MG63 (cell line): ENCODE results near the gene SNX7. TPM values are rescaled to one million over a fixed set of nuclear protein-coding genes. Genes with fewer than 3 reads are reported as not detected.

Experiments
- DNase-seq: peaks from one replicate; pipeline ENCODE4 v3.0.0-alpha.2; 2020
- H3K27me3 ChIP-seq: fragments of 250-450 bp; sonication (Bioruptor Pico); 2 replicates; pipeline ENCODE4 v1.5.1; 2020; ENCODE audit warnings: mild to moderate bottlenecking, moderate library complexity
- H3K36me3 ChIP-seq: fragments of 250-450 bp; sonication (Bioruptor Pico); 2 replicates; pipeline ENCODE4 v1.5.1; 2020; ENCODE audit warnings: mild to moderate bottlenecking, moderate library complexity
- H3K4me3 ChIP-seq: fragments of 250-450 bp; sonication (Bioruptor Pico); 2 replicates; pipeline ENCODE4 v1.5.1; 2020; ENCODE audit warnings: mild to moderate bottlenecking, moderate library complexity
- H3K9me3 ChIP-seq: fragments of 250-450 bp; sonication (Bioruptor Pico); 2 replicates; pipeline ENCODE4 v1.5.1; 2020; ENCODE audit warnings: mild to moderate bottlenecking, moderate library complexity
- total RNA-seq: library from RNA; depleted of rRNA; stranded (reverse); fragments of >200 nt; shearing (Covaris generic); gene quantifications from 2 replicates; pipeline ENCODE4 v1.2.3, GENCODE V29; 2014; ENCODE audit warnings: low replicate concordance

Gene SNX7
- total RNA-seq, 1 experiment from 2014 or later, result 120 TPM

DNA sequence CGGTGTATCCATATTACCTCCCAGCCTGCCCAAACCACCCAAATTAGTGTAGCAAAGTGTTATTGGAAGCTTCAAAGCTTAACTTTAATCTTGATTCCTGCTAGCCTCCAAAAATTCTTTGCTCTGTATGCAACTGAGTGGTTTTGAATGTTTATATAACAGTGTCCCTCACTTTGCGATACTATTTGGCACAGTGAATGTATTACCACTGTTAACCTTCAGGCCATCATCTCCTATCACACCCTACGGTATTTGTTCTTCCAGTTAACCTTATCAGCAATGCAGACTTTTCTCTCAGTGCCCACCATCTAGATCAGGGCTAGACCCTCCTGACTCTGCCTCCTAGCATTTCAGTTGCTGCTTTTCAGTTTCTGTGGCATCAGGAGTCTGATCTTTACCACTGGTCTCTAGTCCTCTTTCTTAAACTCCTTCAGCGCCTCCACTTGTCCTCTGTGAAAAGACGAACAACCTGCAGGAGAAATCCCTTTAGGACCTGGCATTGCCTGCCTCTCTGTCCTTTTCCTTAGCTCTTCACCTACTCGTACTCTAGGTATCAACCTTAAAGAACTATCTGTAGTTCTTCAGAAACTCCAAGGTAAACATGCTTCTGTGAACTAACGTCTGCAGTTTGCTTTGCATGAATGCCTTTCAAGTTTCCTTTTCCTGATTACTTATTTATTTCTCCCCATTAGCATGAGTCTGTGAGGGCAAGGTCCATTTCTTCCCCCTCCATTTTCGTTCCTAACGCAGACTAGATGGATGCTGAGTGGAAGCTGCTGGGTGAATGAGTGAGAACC, 71.7 kb downstream of the SNX7 start:
- H3K27me3 ChIP-seq, result no peaks in the 10 kb centered on the region
- H3K4me3 ChIP-seq, result no peak overlapping the region
- DNase-seq, result no peak
- peaks cover 9% of the 10 kb centered on the region for H3K36me3 ChIP-seq
- 0 out of 2 replicates have a peak, but pooled peaks cover 3% of the 10 kb centered on the region for H3K9me3 ChIP-seq

- no peak overlapping the region for H3K4me3 ChIP-seq
- no peaks in the 10 kb centered on the region for H3K27me3 ChIP-seq
- DNase-seq, result no peak
- H3K9me3 ChIP-seq, result no peaks in the 10 kb centered on the region
- peaks cover 9% of the 10 kb centered on the region for H3K36me3 ChIP-seq
Measured at GRCh38 chr1:98733782-98734112, 72.2 kb downstream of the SNX7 start.

DNA sequence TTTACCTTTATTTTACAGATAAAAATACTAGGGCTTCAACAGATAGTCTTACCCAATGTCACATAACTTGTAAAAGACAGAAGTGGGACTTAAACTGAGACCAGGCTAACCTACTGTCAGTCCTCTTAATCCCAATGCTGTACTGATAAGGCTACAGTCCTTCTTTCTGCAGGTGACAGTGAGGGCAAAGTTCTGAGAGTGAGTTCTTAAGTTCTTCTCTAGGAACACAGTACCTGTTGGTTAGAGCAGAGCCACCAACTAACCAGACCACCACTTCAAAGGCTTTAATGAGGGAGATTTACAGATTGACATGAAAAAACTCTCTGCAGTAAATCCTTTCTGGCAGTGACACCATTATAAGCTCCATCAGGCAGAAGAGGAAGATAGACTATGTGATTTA, 74.2 kb downstream of the SNX7 start:
- Histone ChIP-seq H3K9me3 (no peaks in the 10 kb centered on the region), H3K27me3 (no peaks in the 10 kb centered on the region), H3K4me3 (no peak overlapping the region), H3K36me3 (peaks cover 9% of the 10 kb centered on the region)
- no peak for DNase-seq

GRCh38 chr1:98737835-98738234, 76.3 kb downstream of the SNX7 start:
- Histone ChIP-seq H3K36me3 (peaks cover 13% of the 10 kb centered on the region), H3K27me3 (no peaks in the 10 kb centered on the region), H3K4me3 (no peak overlapping the region), H3K9me3 (no peaks in the 10 kb centered on the region)
- DNase-seq, result no peak

DNA sequence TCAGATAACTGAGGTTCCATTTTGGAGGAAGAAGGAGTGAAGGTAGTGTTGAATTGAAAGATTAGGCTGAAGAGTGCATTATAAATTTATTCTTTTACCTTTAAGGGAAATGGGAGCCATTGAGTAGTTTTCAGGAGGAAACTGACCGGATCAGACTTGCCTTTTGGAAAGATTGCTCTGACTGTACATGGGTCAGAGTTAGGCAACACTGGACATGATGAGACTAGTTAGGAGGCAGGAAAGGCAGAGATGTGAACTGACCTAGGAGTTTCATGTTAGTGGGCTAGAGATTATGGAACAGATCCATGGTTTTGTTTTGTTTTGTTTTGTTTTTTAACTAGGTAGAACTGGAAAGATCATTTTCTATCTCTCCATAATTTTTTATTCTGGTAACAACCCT, 78.2 kb downstream of the SNX7 start:
- no peak overlapping the region for H3K4me3 ChIP-seq

GRCh38 chr1:98741164-98741563, 79.6 kb downstream of the SNX7 start:
- H3K27me3 ChIP-seq, result no peaks in the 10 kb centered on the region
- no peak overlapping the region for H3K4me3 ChIP-seq
- DNase-seq, result no peak
- H3K9me3 ChIP-seq, result no peaks in the 10 kb centered on the region
- peaks cover 9% of the 10 kb centered on the region for H3K36me3 ChIP-seq

More for the DNA sequence above, 78.2 kb downstream of the SNX7 start:
- Histone ChIP-seq H3K27me3 (no peaks in the 10 kb centered on the region), H3K9me3 (no peaks in the 10 kb centered on the region), H3K36me3 (peaks cover 13% of the 10 kb centered on the region)
- DNase-seq, result no peak

- DNase-seq, result no peak
- Histone ChIP-seq H3K36me3 (no peaks in the 10 kb centered on the region), H3K9me3 (no peaks in the 10 kb centered on the region), H3K4me3 (no peak overlapping the region), H3K27me3 (no peaks in the 10 kb centered on the region)
Measured at GRCh38 chr1:98749152-98749756, 87.7 kb downstream of the SNX7 start.

GRCh38 chr1:98754176-98754575, 92.7 kb downstream of the SNX7 start:
- Histone ChIP-seq H3K4me3 (no peak overlapping the region), H3K9me3 (no peaks in the 10 kb centered on the region), H3K27me3 (no peaks in the 10 kb centered on the region), H3K36me3 (no peaks in the 10 kb centered on the region)
- DNase-seq, result no peak

GRCh38 chr1:98761219-98761865, 99.8 kb downstream of the SNX7 start:
- no peaks in the 10 kb centered on the region for H3K27me3 ChIP-seq

DNA sequence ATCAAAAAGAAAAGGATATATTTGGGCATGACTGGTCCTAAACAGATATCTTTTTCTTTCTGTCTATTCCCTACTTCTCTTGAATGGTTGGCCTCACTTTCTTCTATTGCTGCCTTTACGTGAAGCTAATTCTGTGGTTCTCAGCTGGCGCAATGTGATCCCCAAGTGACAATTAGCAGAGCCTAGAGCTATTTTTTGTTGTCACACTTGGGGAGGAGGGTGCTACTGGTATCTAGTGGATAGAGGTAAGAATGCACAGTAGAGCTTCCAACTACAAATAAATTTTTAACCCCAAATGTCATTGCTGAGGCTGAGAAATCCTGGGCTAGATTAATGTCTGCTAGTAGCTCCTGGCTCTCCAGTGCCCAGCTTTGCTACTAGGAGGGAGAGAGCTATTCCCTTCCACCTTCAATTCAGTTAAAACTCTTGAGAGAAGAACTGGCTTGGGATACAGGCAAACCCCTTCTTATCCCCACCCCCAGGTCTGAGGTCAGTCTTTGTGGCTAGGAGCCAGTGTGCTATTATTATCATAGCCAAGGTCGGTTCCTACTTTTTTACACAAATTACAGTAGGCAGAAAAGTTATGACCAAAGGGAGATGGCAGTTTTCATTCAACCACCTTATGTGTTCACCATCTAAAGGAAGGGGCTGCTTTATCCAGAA, 102.1 kb downstream of the SNX7 start:
- no peaks in the 10 kb centered on the region for H3K36me3 ChIP-seq
- no peaks in the 10 kb centered on the region for H3K27me3 ChIP-seq
- no peak overlapping the region for H3K4me3 ChIP-seq
- no peak for DNase-seq
- no peaks in the 10 kb centered on the region for H3K9me3 ChIP-seq

More at GRCh38 chr1:98761219-98761865, 99.8 kb downstream of the SNX7 start:
- Histone ChIP-seq H3K4me3 (no peak overlapping the region), H3K9me3 (no peaks in the 10 kb centered on the region), H3K36me3 (no peaks in the 10 kb centered on the region)
- DNase-seq, result no peak

DNA sequence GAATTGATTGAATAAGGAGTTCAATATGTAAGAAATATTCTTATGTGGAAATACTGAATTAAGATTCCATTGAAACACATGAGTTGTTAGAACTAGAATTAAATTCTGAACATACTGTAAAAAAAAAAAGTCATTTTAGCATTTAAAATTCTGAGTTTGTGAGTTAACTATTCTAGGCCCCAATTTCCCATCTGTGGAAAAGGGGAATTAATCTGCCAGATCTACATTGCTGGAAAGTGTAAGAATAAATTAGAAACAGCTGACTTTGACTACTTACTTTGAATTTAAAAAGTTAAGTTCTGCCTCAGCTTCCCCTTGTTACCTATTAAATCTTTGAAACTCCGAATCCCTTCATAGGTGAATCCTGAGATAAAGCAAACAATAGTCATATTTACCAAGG, 103.0 kb downstream of the SNX7 start:
- H3K36me3 ChIP-seq, result no peaks in the 10 kb centered on the region
- no peaks in the 10 kb centered on the region for H3K27me3 ChIP-seq
- DNase-seq, result no peak
- H3K4me3 ChIP-seq, result no peak overlapping the region
- no peaks in the 10 kb centered on the region for H3K9me3 ChIP-seq

DNA sequence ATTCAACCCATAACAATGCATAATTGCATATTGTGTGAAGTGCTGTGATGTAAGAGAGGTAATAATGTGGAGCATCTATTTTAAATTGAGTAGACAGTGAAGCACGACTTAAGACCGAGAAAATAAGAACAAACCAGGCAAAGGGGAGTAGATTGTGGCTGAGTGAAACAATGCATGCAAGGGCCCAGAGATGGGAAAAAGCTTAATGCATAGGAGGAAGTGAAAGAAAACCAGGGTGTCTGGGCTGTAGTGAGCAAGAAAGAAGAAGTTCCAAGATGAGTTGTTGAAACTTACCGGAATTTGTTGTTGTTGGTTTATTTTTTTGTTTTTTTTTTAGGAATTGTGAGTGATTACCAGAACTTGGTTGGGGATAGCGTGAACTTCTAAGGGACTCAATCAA, 104.7 kb downstream of the SNX7 start:
- DNase-seq, result no peak
- H3K27me3 ChIP-seq, result no peaks in the 10 kb centered on the region

DNA sequence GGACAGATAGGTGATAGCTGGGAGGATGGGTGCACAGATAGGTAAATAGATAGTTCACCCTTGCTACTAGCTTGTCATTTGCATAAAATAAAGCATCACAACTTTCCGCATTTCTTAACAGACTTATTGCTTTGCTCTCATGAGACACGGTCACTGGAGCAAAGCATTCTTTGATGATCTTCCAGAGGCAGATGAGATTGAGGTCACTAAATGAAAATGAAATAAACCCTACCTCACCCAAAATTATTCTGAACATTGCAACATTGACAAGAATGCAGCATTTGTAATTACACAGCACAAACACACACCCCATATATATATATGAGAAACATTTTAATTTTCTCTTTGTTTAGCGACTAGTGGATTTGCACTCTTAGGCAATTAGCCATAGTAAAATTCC, 107.6 kb downstream of the SNX7 start:
- Histone ChIP-seq H3K4me3 (no peak overlapping the region), H3K36me3 (no peaks in the 10 kb centered on the region), H3K9me3 (no peaks in the 10 kb centered on the region)

More for the DNA sequence above, 104.7 kb downstream of the SNX7 start:
- Histone ChIP-seq H3K36me3 (no peaks in the 10 kb centered on the region), H3K4me3 (no peak overlapping the region), H3K9me3 (no peaks in the 10 kb centered on the region)

DNA sequence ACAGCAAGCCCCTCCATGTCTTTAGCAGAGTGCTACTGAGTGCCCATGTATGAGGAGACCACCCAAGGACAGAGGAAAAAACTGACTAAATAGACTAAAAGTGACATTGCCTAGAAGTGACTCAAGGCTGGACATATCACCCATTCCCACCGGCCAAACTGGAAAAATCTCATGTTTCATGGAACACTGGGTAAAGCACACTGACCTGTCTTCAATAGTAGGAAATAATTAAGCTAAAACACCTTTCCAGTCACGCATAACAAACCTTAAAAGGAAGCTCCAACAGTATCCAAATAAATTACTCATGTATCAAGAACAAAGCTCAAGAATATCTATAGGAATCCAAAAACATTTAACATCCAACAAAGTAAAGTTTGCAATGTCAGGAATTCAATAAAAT, 120.4 kb downstream of the SNX7 start:
- H3K9me3 ChIP-seq, result peaks cover 5% of the 10 kb centered on the region; the same call in 1 of the 2 replicates
- no peak for DNase-seq
- H3K4me3 ChIP-seq, result no peak overlapping the region
- H3K36me3 ChIP-seq, result no peaks in the 10 kb centered on the region
- no peaks in the 10 kb centered on the region for H3K27me3 ChIP-seq

More for the DNA sequence above, 107.6 kb downstream of the SNX7 start:
- no peaks in the 10 kb centered on the region for H3K27me3 ChIP-seq
- no peak for DNase-seq

DNA sequence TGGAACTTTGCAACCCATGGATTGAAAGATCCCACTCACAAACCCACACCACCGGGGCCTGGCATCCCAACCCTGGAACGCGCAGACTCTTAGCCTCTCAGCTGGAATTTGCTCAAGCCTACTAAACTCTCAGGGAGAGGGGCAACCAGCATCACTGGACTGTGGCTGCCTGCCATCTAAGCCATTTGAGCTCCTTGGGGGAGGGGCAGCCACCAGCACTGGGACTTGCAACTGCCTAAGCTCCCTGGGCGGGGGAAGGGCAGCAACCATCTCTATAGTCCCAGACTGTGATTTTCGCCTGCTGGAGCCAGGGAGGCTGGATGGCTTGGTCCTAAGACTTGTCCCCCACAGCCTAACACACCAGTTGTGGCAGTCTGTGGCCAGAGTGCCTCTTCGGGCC, 122.3 kb downstream of the SNX7 start:
- H3K27me3 ChIP-seq, result no peaks in the 10 kb centered on the region
- H3K4me3 ChIP-seq, result no peak overlapping the region
- H3K9me3 ChIP-seq, result peaks cover 5% of the 10 kb centered on the region; the same call in 1 of the 2 replicates
- no peaks in the 10 kb centered on the region for H3K36me3 ChIP-seq
- DNase-seq, result no peak

- Histone ChIP-seq H3K4me3 (no peak overlapping the region), H3K27me3 (no peaks in the 10 kb centered on the region), H3K36me3 (no peaks in the 10 kb centered on the region), H3K9me3 (no peaks in the 10 kb centered on the region; the same call in 1 of the 2 replicates)
- no peak for DNase-seq
Measured at GRCh38 chr1:98791498-98791897, 130.0 kb downstream of the SNX7 start.

- no peaks in the 10 kb centered on the region for H3K27me3 ChIP-seq
- DNase-seq, result peak; percentile 5
Measured at GRCh38 chr1:98792123-98792522, 130.6 kb downstream of the SNX7 start.

More at GRCh38 chr1:98792123-98792522, 130.6 kb downstream of the SNX7 start:
- Histone ChIP-seq H3K9me3 (no peaks in the 10 kb centered on the region), H3K36me3 (no peaks in the 10 kb centered on the region), H3K4me3 (no peak overlapping the region)
